GF-D8 (cell line): ENCODE measurements around the gene UGT1A3.

Experiments
- DNase-seq: peaks from one replicate; lab custom pipeline; 2025; lab: John Stamatoyannopoulos, UW

Gene UGT1A3

GRCh38 chr2:233758141-233758540, 29.3 kb downstream of the UGT1A3 start:
- DNase-seq, result no peak

GRCh38 chr2:233758849-233759248, 30.0 kb downstream of the UGT1A3 start:
- no peak for DNase-seq

GRCh38 chr2:233760043-233760442, 31.2 kb downstream of the UGT1A3 start, which contains the start of gene UGT1A1:
TSS of gene UGT1A1 (plus strand) at chr2:233760270. CDS start at chr2:233760288, 18 bp downstream.
- no peak for DNase-seq

GRCh38 chr2:233761040-233761769, 32.4 kb downstream of the UGT1A3 start:
- no peak for DNase-seq

- DNase-seq, result no peak
Measured at GRCh38 chr2:233764264-233764663, 35.4 kb downstream of the UGT1A3 start.

- no peak for DNase-seq
Measured at GRCh38 chr2:233764761-233765160, 35.9 kb downstream of the UGT1A3 start.

- no peak for DNase-seq
Measured at GRCh38 chr2:233766416-233766815, 37.6 kb downstream of the UGT1A3 start.

- no peak for DNase-seq
Measured at GRCh38 chr2:233768076-233768475, 39.2 kb downstream of the UGT1A3 start.

GRCh38 chr2:233769260-233769659, 40.4 kb downstream of the UGT1A3 start:
- no peak for DNase-seq

GRCh38 chr2:233772153-233772552, 43.3 kb downstream of the UGT1A3 start:
- DNase-seq, result no peak

GRCh38 chr2:233772583-233772982, 43.7 kb downstream of the UGT1A3 start:
- DNase-seq, result no peak

GRCh38 chr2:233773854-233774253, 45.0 kb downstream of the UGT1A3 start:
- DNase-seq, result no peak

GRCh38 chr2:233775414-233775813, 46.6 kb downstream of the UGT1A3 start:
- DNase-seq, result no peak

- no peak for DNase-seq
Measured at GRCh38 chr2:233778030-233778429, 49.2 kb downstream of the UGT1A3 start, which contains the start of gene MROH2A. TSS of gene MROH2A (plus strand) at chr2:233778330. CDS start at chr2:233779359, 1,029 bp downstream.

- DNase-seq, result no peak
Measured at GRCh38 chr2:233779722-233780121, 50.9 kb downstream of the UGT1A3 start.

- no peak for DNase-seq
Measured at GRCh38 chr2:233780771-233781170, 51.9 kb downstream of the UGT1A3 start.

- no peak for DNase-seq
Measured at GRCh38 chr2:233789554-233789953, 60.7 kb downstream of the UGT1A3 start.

- no peak for DNase-seq
Measured at GRCh38 chr2:233791151-233791882, 62.5 kb downstream of the UGT1A3 start.

GRCh38 chr2:233791883-233792329, 63.1 kb downstream of the UGT1A3 start:
- DNase-seq, result no peak

GRCh38 chr2:233792720-233793119, 63.9 kb downstream of the UGT1A3 start:
- no peak for DNase-seq

- no peak for DNase-seq
Measured at GRCh38 chr2:233793465-233794127, 64.8 kb downstream of the UGT1A3 start.

- no peak for DNase-seq
Measured at GRCh38 chr2:233794128-233794658, 65.4 kb downstream of the UGT1A3 start.
